Body of pancreas (tissue), 4 donors: ENCODE data around the gene TMEM240. TPM values are rescaled to one million over a fixed set of nuclear protein-coding genes. Genes with fewer than 3 reads are reported as not detected.

ENCODE experiments used
- ATAC-seq: fragments of 150-250 bp; one replicate; pipeline ENCODE4 v1.9.1; 2016
- DNase-seq, 4 donors: peaks; one replicate each; pipeline ENCODE4 v3.0.0-alpha.2; 2019
- H3K27ac ChIP-seq, 4 donors: fragments of 200-600 bp; sonication (generic); 1 replicate in 3 of 4; 2 replicates in 1 of 4; pipeline versions ENCODE4 v1.5.1 to v1.6.1; 2016 to 2019; ENCODE audit warnings: mild to moderate bottlenecking in 1 of 4, mixed read lengths in 1 of 4, moderate library complexity in 1 of 4
- H3K27me3 ChIP-seq, 2 donors: fragments of 200-600 bp; sonication (generic); one replicate each; pipeline ENCODE4 v1.6.0; 2016; ENCODE audit warnings: mild to moderate bottlenecking in 1 of 2
- H3K36me3 ChIP-seq, 2 donors: fragments of 200-600 bp; sonication (generic); replicated peaks in 1 of 2; 2 replicates each; pipeline ENCODE4 v1.5.1; 2016; ENCODE audit warnings: low read depth in 2 of 2; ENCODE audit not compliant: insufficient read depth in 1 of 2
- H3K4me1 ChIP-seq: fragments of 200-600 bp; sonication (generic); one replicate; pipeline ENCODE4 v1.6.0; 2016
- H3K4me3 ChIP-seq, 2 donors: fragments of 200-600 bp; sonication (generic); 1 replicate in 1 of 2; 2 replicates in 1 of 2; pipeline ENCODE4 v1.5.1; 2016 to 2019
- H3K9me3 ChIP-seq, 3 donors: fragments of 200-600 bp; sonication (generic); 1 replicate in 2 of 3; 2 replicates in 1 of 3; pipeline ENCODE4 v1.5.1; 2016
- CTCF ChIP-seq, 7 experiments: fragments of 450-650 bp in 4 of 7; fragments of 200-600 bp in 3 of 7; sonication (generic) in 3 of 7; IDR thresholded peaks; one replicate each; pipeline ENCODE4 v1.5.1; 2016 to 2019; ENCODE audit warnings: antibody characterized with exemption in 7 of 7
- POLR2A ChIP-seq, 3 donors: fragments of 450-650 bp; IDR thresholded peaks; one replicate each; pipeline ENCODE4 v1.6.1; 2016; ENCODE audit warnings: antibody characterized with exemption in 3 of 3, mild to moderate bottlenecking in 2 of 3
- WGBS, 2 donors: methylation state at CpG; one replicate each; pipeline ENCODE4 v1.1.5; 2017; 5-methylcytosine and 5-hydroxymethylcytosine counted together
- intact Hi-C: fragments of 100-400 bp; cut with DNase I; formaldehyde crosslinking; loops from one replicate; pipeline ENCODE4 v1.15.1; 2023
- total RNA-seq, 2 donors: library from RNA; depleted of rRNA; stranded (reverse); fragments of >200 nt; gene quantifications; one replicate each; pipeline ENCODE4 v1.1.0, GENCODE V29; 2016

Gene TMEM240
- total RNA-seq, 2 donors from 2014 or later: 1.0 to 3.6 TPM

DNA sequence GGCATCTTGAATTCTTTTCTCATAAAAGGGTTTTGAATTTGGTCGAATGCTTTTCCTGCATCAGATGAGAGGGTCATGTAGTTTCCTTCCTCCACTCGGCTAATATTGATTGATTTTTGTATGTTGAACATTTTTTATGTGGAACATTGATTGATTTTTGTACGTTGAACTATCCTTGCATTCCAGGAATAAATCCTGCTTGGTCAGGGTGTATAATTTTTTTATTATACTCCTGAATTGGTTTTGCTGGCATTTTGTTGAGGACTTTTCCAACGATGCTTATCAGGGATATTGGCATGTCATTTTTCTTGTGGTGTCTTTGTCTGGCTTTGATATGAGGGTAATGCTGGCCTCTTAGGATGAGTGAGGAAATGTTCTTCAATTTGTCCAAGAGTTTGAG, 8.5 kb downstream of the TMEM240 start:
- Histone ChIP-seq H3K27me3 (no peaks in the 10 kb centered on the region), H3K27ac (no peak overlapping the region), H3K36me3 (peaks cover 4 to 5% of the 10 kb centered on the region in 2 donors), H3K4me1 (no peaks in the 10 kb centered on the region), H3K9me3 (no peaks in the 10 kb centered on the region), H3K4me3 (no peak overlapping the region)
- DNase-seq (no peak), ATAC-seq (no peak)
- intact Hi-C loops: no loop called here
- WGBS, 2 donors: 82 to 87% methylated on average over 4 of the region's 4 CpGs
- no peak for TF ChIP-seq POLR2A (IDR thresholded peaks at IDR 0.05)
- no peak for TF ChIP-seq CTCF (IDR thresholded peaks at IDR 0.05)

DNA sequence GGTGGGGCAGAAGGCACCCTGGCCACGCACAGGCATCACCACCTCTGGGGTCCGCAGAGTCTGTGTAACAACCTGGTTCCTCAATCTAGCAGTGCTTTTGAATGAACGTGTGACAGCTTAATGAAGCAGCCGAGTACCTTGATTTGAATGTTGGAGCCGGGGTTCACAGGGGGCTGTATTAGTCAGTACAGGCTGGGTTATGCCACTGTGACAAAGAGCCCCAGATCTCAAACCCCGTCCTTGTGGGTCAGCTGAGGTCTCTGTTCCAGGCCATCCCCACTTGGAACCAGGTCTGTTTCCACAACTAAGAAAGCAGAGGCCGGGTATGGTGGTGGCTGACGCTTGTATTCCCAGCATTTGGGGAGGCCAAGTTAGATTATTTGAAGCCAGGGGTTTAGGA, 10.5 kb downstream of the TMEM240 start:
- Histone ChIP-seq H3K9me3 (no peaks in the 10 kb centered on the region), H3K4me1 (no peaks in the 10 kb centered on the region), H3K4me3 (no peak overlapping the region), H3K27me3 (no peaks in the 10 kb centered on the region), H3K36me3 (peaks cover 4 to 8% of the 10 kb centered on the region in 2 donors), H3K27ac (no peak overlapping the region)
- ATAC-seq (no peak), DNase-seq (no peak)
- WGBS, 2 donors: 95 to 98% methylated on average over 8 of the region's 8 CpGs
- no peak for TF ChIP-seq CTCF (IDR thresholded peaks at IDR 0.05)
- TF ChIP-seq POLR2A (IDR thresholded peaks at IDR 0.05): no peak
- intact Hi-C loops: no loop called here

DNA sequence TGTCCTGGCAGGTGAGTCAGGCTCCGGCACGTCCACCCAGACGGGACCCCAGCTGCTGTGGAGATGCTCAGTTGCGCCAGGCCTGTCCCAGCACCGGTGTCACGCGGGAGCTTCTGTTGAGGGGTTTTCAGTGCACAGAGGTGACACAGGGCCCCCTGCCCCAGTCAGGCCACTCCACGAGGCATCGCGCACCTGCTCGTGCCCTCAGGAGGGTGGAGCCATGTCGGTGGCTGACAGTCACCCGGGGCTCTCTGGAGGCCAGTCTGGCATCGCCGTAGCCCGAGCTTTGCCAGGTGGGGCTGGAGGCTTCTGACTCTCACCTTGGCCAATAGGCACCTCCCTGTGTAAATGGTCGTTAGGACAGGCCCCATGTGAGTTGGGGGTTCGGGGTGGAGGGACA, 11.1 kb downstream of the TMEM240 start:
- ATAC-seq: no peak
- TF ChIP-seq POLR2A (IDR thresholded peaks at IDR 0.05): no peak
- TF ChIP-seq CTCF (IDR thresholded peaks at IDR 0.05): no peak
- Histone ChIP-seq H3K4me1 (no peaks in the 10 kb centered on the region), H3K27me3 (no peaks in the 10 kb centered on the region), H3K4me3 (no peak overlapping the region), H3K27ac (no peak overlapping the region), H3K36me3 (peaks cover 4 to 10% of the 10 kb centered on the region in 2 donors), H3K9me3 (no peaks in the 10 kb centered on the region)
- WGBS, 2 donors: 90 to 94% methylated on average over 2 to 13 of the region's 18 CpGs
- no peak for DNase-seq
- intact Hi-C loops: no loop called here

DNA sequence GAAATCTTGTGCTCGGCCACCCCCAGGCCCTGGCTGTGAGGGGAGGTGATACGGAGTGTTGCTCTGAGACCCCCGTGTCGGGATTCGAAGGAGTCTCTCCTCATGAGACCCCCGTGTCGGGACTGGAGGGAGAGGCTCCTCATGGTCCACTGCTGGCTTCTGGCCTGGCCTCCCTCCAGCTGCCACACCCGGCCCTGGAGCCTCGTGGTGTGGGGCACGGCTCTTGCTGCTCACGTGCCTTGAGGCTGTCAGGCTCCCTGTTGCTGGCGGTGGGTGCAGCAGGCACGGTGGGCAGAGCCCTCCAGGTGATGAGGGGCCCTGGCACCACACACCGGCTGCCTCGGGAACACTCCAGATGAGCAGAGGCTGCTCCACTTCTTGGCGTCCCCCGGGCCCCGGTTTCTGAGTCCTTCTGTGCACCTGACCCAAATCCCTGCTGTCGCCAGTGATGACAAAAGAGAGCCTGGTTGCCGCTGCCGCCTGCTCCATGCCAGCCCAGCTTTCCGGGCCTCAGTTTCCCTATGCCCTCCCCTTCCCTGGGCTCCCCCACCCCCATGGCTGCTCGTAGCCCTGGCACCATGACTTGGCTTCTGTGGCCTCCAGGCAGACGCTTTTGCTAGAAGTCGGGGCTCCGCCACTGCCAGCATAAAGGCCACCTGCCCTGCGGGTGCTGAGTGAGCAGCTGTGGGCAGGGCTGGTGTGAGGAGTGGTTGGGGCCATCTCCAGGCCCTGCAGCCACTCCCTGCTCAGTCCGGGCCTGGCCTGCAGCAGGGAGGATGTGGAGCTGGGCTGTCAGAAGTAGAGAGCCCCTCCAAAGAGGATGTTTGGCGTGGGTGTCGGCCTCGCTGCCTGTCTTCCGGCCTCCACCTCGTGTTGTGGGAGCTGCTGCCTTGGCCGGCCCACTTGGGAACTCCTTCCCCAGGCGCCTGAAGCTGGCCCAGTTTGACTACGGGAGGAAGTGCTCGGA, 11.8 kb downstream of the TMEM240 start:
- no peaks in the 10 kb centered on the region for H3K9me3 ChIP-seq
- H3K4me3 ChIP-seq: no peak overlapping the region
- H3K4me1 ChIP-seq: no peaks in the 10 kb centered on the region
- ATAC-seq (no peak), DNase-seq (no peak)
- no peaks in the 10 kb centered on the region for H3K27me3 ChIP-seq
- WGBS, 2 donors: 90 to 92% methylated on average over 16 to 35 of the region's 37 CpGs
- intact Hi-C loops: no loop called here
- peaks cover 4 to 10% of the 10 kb centered on the region in 2 donors for H3K36me3 ChIP-seq
- no peak overlapping the region for H3K27ac ChIP-seq
- no peak for TF ChIP-seq CTCF (IDR thresholded peaks at IDR 0.05)
- TF ChIP-seq POLR2A (IDR thresholded peaks at IDR 0.05): no peak
